Measurements from ENCODE around the gene PPP1R13B.

Gene PPP1R13B

GRCh38 chr14:103775506-103775905 is 71.9 kb downstream of the PPP1R13B start:
- DNase-seq (ENCODE audit: low read depth) = no peak

- no peak for DNase-seq (ENCODE audit: low read depth)
Measured at GRCh38 chr14:103773521-103773920, 73.9 kb downstream of the PPP1R13B start.

- no peak for DNase-seq (ENCODE audit: low read depth)
Measured at GRCh38 chr14:103772078-103772712, 75.2 kb downstream of the PPP1R13B start.

- no peak for DNase-seq (ENCODE audit: low read depth)
Measured at GRCh38 chr14:103770902-103771301, 76.5 kb downstream of the PPP1R13B start.

GRCh38 chr14:103770500-103770899 is 76.9 kb downstream of the PPP1R13B start:
- DNase-seq (ENCODE audit: low read depth) = no peak

- DNase-seq (ENCODE audit: low read depth) = no peak
Measured at GRCh38 chr14:103767336-103767894, 80.0 kb downstream of the PPP1R13B start.

- no peak for DNase-seq (ENCODE audit: low read depth)
Measured at GRCh38 chr14:103765526-103765925, 81.8 kb downstream of the PPP1R13B start.

GRCh38 chr14:103763730-103764488 is 83.5 kb downstream of the PPP1R13B start:
- DNase-seq (ENCODE audit: low read depth) = no peak

GRCh38 chr14:103762541-103762940 is 84.8 kb downstream of the PPP1R13B start:
- no peak for DNase-seq (ENCODE audit: low read depth)

- no peak for DNase-seq (ENCODE audit: low read depth)
Measured at GRCh38 chr14:103762036-103762435, 85.3 kb downstream of the PPP1R13B start.

GRCh38 chr14:103758059-103758776 is 89.2 kb downstream of the PPP1R13B start:
- DNase-seq (ENCODE audit: low read depth) = no peak

- DNase-seq (ENCODE audit: low read depth) = no peak
Measured at GRCh38 chr14:103755060-103755459, 92.3 kb downstream of the PPP1R13B start.

- DNase-seq (ENCODE audit: low read depth) = no peak
Measured at GRCh38 chr14:103753774-103754173, 93.6 kb downstream of the PPP1R13B start.

- no peak for DNase-seq (ENCODE audit: low read depth)
Measured at GRCh38 chr14:103749860-103750259, 97.5 kb downstream of the PPP1R13B start.

GRCh38 chr14:103749452-103749851 is 97.9 kb downstream of the PPP1R13B start:
- DNase-seq (ENCODE audit: low read depth) = no peak

- no peak for DNase-seq (ENCODE audit: low read depth)
Measured at GRCh38 chr14:103748534-103748857, 98.9 kb downstream of the PPP1R13B start.

GRCh38 chr14:103746701-103747100 is 100.7 kb downstream of the PPP1R13B start:
- no peak for DNase-seq (ENCODE audit: low read depth)

GRCh38 chr14:103745424-103745823 is 102.0 kb downstream of the PPP1R13B start:
- DNase-seq (ENCODE audit: low read depth) = no peak

GRCh38 chr14:103744621-103745395 is 102.6 kb downstream of the PPP1R13B start:
- DNase-seq (ENCODE audit: low read depth) = no peak

- no peak for DNase-seq (ENCODE audit: low read depth)
Measured at GRCh38 chr14:103743691-103744090, 103.7 kb downstream of the PPP1R13B start.

GRCh38 chr14:103742499-103743255 is 104.7 kb downstream of the PPP1R13B start:
- no peak for DNase-seq (ENCODE audit: low read depth)

Data from T-helper 22 cell (primary cell).